Stimulated activated CD4-positive, alpha-beta T cell treated with anti-CD3 and anti-CD28 coated beads, Interleukin-15, amount 100 ng/mL, for 1 hour (primary cell): ENCODE results near the gene PRKAR2A.

Experiments used
- DNase-seq, 2 donors: peaks; one replicate each; pipeline ENCODE4 v3.0.0-alpha.2; 2020; ENCODE audit warnings: low read depth in 1 of 2, low spot score in 1 of 2

PRKAR2A gene

GRCh38 chr3:48847504-48848423 lies at the start of gene PRKAR2A:
PRKAR2A (minus strand) TSS chr3:48847874; CDS start chr3:48847596, 278 bp downstream.
- peak; percentile 65 to 71 for DNase-seq

GRCh38 chr3:48896936-48897335 lies 49.3 kb upstream of the PRKAR2A start:
- no peak for DNase-seq

GRCh38 chr3:48894516-48894915 lies 46.8 kb upstream of the PRKAR2A start:
- no peak for DNase-seq

GRCh38 chr3:48891606-48892005 lies 43.9 kb upstream of the PRKAR2A start:
- no peak for DNase-seq

GRCh38 chr3:48885753-48886152 lies 38.1 kb upstream of the PRKAR2A start:
- DNase-seq, result no peak

GRCh38 chr3:48881652-48882114 lies 34.0 kb upstream of the PRKAR2A start:
- DNase-seq, result no peak

- no peak for DNase-seq
Observed at GRCh38 chr3:48881006-48881405, 33.3 kb upstream of the PRKAR2A start.

GRCh38 chr3:48879994-48880377 lies 32.3 kb upstream of the PRKAR2A start:
- no peak for DNase-seq

GRCh38 chr3:48879307-48879993 lies 31.8 kb upstream of the PRKAR2A start:
- DNase-seq, result no peak

- DNase-seq, result no peak
Observed at GRCh38 chr3:48877671-48878070, 30.0 kb upstream of the PRKAR2A start.

GRCh38 chr3:48863122-48863521 lies 15.4 kb upstream of the PRKAR2A start:
- no peak for DNase-seq

- no peak for DNase-seq
Observed at GRCh38 chr3:48859206-48859605, 11.5 kb upstream of the PRKAR2A start.

GRCh38 chr3:48858709-48859108 lies 11.0 kb upstream of the PRKAR2A start:
- no peak for DNase-seq

- no peak for DNase-seq
Observed at GRCh38 chr3:48857641-48858040, 10.0 kb upstream of the PRKAR2A start.

GRCh38 chr3:48856469-48856868 lies 8.8 kb upstream of the PRKAR2A start:
- DNase-seq, result no peak

GRCh38 chr3:48855681-48856447 lies 8.2 kb upstream of the PRKAR2A start:
- DNase-seq, result no peak

- DNase-seq, result no peak
Observed at GRCh38 chr3:48852151-48852550, 4.5 kb upstream of the PRKAR2A start.

- no peak for DNase-seq
Observed at GRCh38 chr3:48851407-48851806, 3.7 kb upstream of the PRKAR2A start.

- DNase-seq, result no peak
Observed at GRCh38 chr3:48848816-48849515, 1.3 kb upstream of the PRKAR2A start.

- peak; percentile 11 to 21 for DNase-seq
Observed at GRCh38 chr3:48847053-48847503, 596 bp downstream of the PRKAR2A start.

- DNase-seq, result no peak
Observed at GRCh38 chr3:48845170-48845569, 2.5 kb downstream of the PRKAR2A start.
